ENCODE measurements around the gene ICA1L.

DNA sequence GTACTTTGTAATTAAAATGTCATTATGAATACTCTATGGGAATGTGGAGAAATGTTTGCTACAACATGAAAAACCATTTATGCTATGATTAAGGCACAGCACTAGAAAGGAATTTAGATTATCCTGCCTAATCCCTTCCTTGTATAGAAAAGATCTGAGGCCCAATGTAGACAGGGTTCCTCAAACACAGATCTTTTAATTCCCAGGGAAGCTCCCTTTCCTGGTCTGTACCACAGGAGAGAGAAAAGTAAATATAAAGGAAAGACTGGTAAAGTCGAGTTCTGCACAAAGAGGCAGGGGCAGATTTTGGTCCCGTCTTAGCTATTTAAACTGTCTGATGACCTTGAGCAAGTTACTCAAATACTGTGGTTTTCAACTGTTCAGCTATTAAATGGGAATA, 84.7 kb downstream of the ICA1L start:
- TF ChIP-seq, protein P1, sequence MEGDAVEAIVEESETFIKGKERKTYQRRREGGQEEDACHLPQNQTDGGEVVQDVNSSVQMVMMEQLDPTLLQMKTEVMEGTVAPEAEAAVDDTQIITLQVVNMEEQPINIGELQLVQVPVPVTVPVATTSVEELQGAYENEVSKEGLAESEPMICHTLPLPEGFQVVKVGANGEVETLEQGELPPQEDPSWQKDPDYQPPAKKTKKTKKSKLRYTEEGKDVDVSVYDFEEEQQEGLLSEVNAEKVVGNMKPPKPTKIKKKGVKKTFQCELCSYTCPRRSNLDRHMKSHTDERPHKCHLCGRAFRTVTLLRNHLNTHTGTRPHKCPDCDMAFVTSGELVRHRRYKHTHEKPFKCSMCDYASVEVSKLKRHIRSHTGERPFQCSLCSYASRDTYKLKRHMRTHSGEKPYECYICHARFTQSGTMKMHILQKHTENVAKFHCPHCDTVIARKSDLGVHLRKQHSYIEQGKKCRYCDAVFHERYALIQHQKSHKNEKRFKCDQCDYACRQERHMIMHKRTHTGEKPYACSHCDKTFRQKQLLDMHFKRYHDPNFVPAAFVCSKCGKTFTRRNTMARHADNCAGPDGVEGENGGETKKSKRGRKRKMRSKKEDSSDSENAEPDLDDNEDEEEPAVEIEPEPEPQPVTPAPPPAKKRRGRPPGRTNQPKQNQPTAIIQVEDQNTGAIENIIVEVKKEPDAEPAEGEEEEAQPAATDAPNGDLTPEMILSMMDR (IDR thresholded peaks at IDR 0.05 in 8 of 11, conservative IDR thresholded peaks at IDR 0.05 in 3 of 11), result no peak
- TF ChIP-seq POLR2AphosphoS5 (IDR thresholded peaks at IDR 0.05) (no peak), POLR2A (IDR thresholded peaks at IDR 0.05) (no peak)

Data from spleen (tissue), 7 donors.